ENCODE data around the gene PIK3R1. TPM values are rescaled to one million over a fixed set of nuclear protein-coding genes. Genes with fewer than 3 reads are reported as not detected.

The PIK3R1 gene
- total and polyA plus RNA-seq, 10 of the 15 experiments (the other 5 are each of a cell fraction or from before 2014, with no cell fraction given): 7.8 to 38.4 (median 15.7) TPM

DNA sequence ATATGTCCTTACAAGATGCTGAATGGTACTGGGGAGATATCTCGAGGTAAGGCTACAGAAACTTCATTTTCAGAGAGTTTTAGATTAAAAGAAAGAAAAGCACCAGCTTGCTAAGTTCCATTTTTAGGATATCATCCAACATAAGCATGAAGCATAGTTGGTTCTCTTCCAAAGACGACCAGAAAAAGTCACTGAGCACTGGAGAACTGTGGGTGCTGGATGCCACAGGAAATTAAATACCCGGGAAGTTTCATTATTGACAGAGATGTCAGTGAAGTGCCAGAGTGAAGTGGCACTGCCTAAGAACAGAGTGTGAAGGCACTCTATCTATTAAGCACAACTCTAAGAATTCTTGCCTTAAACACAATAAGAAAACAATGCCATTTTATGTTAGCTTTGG is 76.8 kb downstream of the PIK3R1 start (continued):
- TF ChIP-seq PAX8 (IDR thresholded peaks at IDR 0.05) (no peak), EZH2 (IDR thresholded peaks at IDR 0.05; ENCODE audit: borderline replicate concordance, control insufficient read depth, low read depth, low read length) (no peak), CHD1 (IDR thresholded peaks at IDR 0.05; ENCODE audit: low read depth, low read length) (no peak), IRF4 (IDR thresholded peaks at IDR 0.05; ENCODE audit: low read depth, low read length) (no peak), ZBED1 (IDR thresholded peaks at IDR 0.05; ENCODE audit: borderline replicate concordance) (no peak), KLF5 (IDR thresholded peaks at IDR 0.05; ENCODE audit: partially characterized antibody) (no peak), SPI1 (IDR thresholded peaks at IDR 0.05; ENCODE audit: borderline replicate concordance, insufficient read depth, low read depth, low read length) (no peak)
- TF ChIP-seq, protein P1, sequence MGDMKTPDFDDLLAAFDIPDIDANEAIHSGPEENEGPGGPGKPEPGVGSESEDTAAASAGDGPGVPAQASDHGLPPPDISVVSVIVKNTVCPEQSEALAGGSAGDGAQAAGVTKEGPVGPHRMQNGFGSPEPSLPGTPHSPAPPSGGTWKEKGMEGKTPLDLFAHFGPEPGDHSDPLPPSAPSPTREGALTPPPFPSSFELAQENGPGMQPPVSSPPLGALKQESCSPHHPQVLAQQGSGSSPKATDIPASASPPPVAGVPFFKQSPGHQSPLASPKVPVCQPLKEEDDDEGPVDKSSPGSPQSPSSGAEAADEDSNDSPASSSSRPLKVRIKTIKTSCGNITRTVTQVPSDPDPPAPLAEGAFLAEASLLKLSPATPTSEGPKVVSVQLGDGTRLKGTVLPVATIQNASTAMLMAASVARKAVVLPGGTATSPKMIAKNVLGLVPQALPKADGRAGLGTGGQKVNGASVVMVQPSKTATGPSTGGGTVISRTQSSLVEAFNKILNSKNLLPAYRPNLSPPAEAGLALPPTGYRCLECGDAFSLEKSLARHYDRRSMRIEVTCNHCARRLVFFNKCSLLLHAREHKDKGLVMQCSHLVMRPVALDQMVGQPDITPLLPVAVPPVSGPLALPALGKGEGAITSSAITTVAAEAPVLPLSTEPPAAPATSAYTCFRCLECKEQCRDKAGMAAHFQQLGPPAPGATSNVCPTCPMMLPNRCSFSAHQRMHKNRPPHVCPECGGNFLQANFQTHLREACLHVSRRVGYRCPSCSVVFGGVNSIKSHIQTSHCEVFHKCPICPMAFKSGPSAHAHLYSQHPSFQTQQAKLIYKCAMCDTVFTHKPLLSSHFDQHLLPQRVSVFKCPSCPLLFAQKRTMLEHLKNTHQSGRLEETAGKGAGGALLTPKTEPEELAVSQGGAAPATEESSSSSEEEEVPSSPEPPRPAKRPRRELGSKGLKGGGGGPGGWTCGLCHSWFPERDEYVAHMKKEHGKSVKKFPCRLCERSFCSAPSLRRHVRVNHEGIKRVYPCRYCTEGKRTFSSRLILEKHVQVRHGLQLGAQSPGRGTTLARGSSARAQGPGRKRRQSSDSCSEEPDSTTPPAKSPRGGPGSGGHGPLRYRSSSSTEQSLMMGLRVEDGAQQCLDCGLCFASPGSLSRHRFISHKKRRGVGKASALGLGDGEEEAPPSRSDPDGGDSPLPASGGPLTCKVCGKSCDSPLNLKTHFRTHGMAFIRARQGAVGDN (IDR thresholded peaks at IDR 0.05): no peak
- TF ChIP-seq, protein P2, sequence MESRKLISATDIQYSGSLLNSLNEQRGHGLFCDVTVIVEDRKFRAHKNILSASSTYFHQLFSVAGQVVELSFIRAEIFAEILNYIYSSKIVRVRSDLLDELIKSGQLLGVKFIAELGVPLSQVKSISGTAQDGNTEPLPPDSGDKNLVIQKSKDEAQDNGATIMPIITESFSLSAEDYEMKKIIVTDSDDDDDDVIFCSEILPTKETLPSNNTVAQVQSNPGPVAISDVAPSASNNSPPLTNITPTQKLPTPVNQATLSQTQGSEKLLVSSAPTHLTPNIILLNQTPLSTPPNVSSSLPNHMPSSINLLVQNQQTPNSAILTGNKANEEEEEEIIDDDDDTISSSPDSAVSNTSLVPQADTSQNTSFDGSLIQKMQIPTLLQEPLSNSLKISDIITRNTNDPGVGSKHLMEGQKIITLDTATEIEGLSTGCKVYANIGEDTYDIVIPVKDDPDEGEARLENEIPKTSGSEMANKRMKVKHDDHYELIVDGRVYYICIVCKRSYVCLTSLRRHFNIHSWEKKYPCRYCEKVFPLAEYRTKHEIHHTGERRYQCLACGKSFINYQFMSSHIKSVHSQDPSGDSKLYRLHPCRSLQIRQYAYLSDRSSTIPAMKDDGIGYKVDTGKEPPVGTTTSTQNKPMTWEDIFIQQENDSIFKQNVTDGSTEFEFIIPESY (IDR thresholded peaks at IDR 0.05): no peak
- TF ChIP-seq, protein P3, sequence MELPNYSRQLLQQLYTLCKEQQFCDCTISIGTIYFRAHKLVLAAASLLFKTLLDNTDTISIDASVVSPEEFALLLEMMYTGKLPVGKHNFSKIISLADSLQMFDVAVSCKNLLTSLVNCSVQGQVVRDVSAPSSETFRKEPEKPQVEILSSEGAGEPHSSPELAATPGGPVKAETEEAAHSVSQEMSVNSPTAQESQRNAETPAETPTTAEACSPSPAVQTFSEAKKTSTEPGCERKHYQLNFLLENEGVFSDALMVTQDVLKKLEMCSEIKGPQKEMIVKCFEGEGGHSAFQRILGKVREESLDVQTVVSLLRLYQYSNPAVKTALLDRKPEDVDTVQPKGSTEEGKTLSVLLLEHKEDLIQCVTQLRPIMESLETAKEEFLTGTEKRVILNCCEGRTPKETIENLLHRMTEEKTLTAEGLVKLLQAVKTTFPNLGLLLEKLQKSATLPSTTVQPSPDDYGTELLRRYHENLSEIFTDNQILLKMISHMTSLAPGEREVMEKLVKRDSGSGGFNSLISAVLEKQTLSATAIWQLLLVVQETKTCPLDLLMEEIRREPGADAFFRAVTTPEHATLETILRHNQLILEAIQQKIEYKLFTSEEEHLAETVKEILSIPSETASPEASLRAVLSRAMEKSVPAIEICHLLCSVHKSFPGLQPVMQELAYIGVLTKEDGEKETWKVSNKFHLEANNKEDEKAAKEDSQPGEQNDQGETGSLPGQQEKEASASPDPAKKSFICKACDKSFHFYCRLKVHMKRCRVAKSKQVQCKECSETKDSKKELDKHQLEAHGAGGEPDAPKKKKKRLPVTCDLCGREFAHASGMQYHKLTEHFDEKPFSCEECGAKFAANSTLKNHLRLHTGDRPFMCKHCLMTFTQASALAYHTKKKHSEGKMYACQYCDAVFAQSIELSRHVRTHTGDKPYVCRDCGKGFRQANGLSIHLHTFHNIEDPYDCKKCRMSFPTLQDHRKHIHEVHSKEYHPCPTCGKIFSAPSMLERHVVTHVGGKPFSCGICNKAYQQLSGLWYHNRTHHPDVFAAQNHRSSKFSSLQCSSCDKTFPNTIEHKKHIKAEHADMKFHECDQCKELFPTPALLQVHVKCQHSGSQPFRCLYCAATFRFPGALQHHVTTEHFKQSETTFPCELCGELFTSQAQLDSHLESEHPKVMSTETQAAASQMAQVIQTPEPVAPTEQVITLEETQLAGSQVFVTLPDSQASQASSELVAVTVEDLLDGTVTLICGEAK (IDR thresholded peaks at IDR 0.05; ENCODE audit: borderline replicate concordance): no peak

All from GM12878 (cell line).